HG03280 (cell line): Measurements from ENCODE around the gene ATP10A.
"Not testable (repeated sequence)": the region's sequence is repeated elsewhere in the genome, so short reads cannot be mapped to it uniquely, and the experiment has no call there.

ENCODE experiments used
- ATAC-seq: cut with Tn5 transposase; IDR thresholded peaks from one replicate; pipeline ENCODE4 v1.9.1; 2021; ENCODE audit warnings: mild to moderate bottlenecking, moderate library complexity; ENCODE audit not compliant: unreplicated experiment

Gene ATP10A

GRCh38 chr15:25883463-25884259, 20.5 kb upstream of the ATP10A start:
- ATAC-seq = no peak

GRCh38 chr15:25882466-25882865, 19.3 kb upstream of the ATP10A start:
- ATAC-seq = no peak

- ATAC-seq = not testable (repeated sequence)
Measured at GRCh38 chr15:25880877-25881276, 17.8 kb upstream of the ATP10A start.

DNA sequence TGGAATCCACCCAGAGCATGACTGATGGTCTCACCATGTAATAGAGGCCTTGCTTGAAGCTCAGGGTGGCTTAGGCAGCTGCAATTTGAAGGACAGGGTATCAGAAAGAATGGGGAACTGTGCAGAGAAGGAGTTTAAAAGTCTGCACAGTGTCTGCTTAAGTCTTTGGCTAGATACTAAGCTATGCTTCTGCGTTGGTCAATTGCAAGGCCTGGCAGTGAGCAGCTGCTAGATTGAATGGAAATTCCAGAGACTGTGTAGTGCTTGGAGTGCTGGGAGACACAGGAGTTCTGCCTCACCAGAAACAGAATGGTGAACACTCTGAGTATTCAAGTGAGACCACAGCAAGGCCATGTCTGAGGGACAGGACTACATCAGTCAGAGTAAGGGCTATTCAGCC, 17.3 kb upstream of the ATP10A start:
- ATAC-seq = no peak

GRCh38 chr15:25879438-25879837, 16.3 kb upstream of the ATP10A start:
- no peak for ATAC-seq

DNA sequence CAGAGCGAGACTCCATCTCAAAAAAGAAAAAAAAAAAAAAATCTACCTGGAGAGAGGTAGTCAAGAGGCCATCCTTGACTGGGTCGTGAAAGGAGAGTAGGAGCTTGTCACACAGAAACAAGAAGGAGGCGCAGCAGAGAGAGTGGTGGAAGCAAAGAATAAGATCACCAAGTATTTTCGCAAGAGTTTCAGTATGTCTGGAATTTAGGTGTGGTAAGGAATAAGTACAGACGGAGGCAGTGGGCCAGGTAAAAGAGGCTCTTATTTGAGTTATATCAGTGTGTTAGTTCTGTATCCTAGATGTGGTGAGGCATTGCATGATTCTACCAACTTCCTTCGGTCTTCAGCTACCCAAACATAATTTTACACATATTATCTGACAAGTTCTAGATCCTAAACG, 14.6 kb upstream of the ATP10A start:
- ATAC-seq = no peak

DNA sequence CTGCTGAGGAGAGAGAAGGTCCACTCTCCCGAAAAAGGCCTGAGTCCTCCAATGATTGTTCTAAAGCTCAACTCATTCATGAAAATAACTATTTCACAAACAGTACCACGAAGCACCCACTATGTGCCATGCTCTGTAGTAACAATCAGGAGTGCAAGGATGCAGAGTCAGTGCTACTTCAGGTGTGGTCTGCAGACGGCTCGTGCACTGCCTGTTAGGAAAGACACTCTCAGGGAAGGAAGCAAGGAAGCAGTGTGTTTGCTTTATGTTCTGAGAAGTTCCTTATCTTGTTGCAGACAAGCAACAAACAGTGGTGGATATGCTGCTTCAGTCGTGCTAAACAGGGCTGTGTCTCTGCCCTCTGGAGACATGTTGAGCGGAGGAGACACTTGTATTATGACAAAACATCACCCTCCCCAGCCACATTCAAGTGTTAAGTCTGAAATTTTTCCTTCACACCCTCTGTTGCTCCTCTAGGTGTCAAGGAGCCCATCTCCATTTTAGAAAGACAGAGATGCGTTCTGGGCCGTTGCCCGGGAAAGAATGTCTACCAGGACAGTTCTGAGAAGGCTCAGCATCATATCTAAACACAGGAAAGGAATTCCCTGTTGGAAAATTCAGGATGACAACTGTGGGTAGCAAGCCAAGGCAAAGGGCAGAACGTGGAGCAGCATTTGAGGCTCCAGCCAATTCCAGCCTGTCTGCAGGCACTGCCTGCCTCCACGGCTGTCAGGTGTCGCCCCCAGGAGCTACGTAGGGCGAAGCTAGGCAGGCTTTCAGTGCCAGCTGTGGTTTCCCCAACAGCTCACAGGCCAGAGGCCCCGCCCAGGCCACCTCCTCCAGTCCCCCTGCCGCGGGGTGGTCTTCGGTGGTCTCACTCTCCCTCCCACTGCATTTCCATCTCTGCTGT, 13.4 kb upstream of the ATP10A start:
- ATAC-seq = no peak

DNA sequence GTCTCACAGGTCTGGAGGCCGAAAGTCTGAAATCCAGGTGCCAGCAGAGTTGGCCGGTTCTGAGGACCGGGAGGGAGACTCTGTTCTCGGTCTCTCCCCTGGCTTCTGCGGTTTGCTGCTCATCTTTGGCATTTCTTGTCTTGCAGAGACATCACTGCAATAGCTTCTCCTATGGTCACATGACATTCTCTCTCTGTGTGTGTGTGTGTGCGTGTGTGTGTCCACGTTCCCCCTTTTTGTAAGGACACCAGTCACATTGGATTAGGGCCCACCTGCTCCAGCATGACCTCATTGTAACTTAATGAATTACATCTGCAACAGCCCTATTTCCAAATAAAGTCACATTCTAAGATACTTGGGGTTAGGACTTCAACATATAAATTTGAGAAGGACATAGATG, 12.4 kb upstream of the ATP10A start:
- ATAC-seq = no peak

DNA sequence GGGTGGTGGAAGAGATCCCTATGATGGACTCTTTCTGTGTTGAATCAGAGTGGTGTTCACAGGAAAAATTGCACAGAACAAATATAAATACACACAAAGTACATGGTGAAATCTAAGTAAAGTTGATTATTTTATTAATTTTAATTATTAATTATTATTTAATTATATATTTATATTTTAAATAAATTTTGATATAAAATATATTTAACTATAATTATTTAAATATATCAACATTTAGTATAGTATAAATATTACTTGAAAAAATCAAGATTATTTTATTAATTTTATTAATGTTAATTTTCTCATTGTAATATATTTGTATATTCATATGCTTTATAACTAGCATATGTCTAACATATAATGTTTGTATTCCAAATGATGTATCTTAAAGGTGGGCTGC, 11.3 kb upstream of the ATP10A start:
- ATAC-seq = no peak

DNA sequence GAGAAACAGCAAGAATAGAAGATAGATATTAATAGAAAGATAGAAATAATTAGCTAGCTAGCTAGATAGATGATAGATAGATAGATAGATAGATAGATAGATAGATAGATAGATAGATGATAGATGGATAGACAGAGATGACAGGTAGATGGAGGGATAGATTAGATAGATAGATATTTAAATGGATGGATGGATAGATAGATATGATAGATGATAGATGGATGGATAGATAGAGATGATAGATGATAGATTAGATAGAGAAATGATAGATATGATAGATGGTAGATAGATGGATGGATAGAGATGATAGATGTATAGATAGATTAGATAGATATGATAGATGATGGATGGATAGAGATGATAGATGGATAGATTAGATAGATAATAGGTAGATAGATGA, 8.3 kb upstream of the ATP10A start:
- no peak for ATAC-seq

GRCh38 chr15:25870938-25871337, 7.8 kb upstream of the ATP10A start:
- no peak for ATAC-seq

DNA sequence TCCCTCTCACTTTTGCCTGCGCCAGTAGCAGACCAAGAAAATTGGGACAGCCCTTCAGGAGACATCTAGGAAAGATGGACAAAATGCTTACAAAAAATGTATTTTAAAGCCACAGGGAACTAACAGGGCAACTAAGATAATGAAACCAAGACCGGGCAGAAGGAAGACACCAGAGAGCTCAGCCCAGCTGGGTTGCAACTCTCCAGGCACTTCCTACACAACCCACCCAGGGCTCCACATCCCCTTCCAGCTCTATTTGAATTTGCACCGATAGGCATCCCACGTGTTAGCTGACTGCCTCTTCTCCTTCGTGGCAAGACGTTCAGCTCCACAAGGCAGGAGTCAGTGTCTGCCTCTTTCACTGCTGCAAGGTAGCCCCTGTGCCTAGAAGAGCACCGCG, 6.6 kb upstream of the ATP10A start:
- no peak for ATAC-seq

GRCh38 chr15:25866874-25867273, 3.7 kb upstream of the ATP10A start:
- ATAC-seq = no peak

DNA sequence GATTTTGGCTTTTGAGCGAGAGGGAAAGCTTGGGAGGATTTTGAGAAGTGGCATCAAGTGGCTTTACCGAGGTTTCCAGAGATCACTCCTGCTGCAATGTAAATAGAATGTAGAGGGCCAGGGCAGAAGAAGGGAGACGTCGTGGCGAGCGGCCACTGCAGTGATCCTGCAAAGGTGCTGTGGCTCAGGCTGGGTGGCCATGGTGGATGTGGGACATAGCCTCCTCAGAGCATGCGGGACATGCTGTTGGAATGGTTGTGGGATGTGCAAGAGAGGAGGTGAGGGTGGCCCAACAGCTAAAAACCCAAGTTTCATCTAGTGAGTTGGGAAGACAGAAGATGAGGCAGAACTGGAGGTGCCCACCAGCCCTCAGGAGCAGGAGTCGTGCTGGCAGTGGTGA, 3.1 kb upstream of the ATP10A start:
- no peak for ATAC-seq

GRCh38 chr15:25864966-25865365, 1.8 kb upstream of the ATP10A start:
- no peak for ATAC-seq

GRCh38 chr15:25863968-25864580, 947 bp upstream of the ATP10A start:
- no peak for ATAC-seq

- ATAC-seq = no peak
Measured at GRCh38 chr15:25862472-25863110, 536 bp downstream of the ATP10A start.

GRCh38 chr15:25862071-25862471, 1.1 kb downstream of the ATP10A start:
- no peak for ATAC-seq

GRCh38 chr15:25860885-25861866, 2.0 kb downstream of the ATP10A start:
- no peak for ATAC-seq
